K562 (cell line): ENCODE measurements around the gene SERPINA5. TPM values are rescaled to one million over a fixed set of nuclear protein-coding genes. Genes with fewer than 3 reads are reported as not detected.

ENCODE experiments used
- NEUROD1 ChIP-seq: fragments of 150-350 bp; IDR thresholded peaks from 2 replicates; pipeline ENCODE4 v1.6.1; 2014; ENCODE audit warnings: borderline replicate concordance, low read length, low read depth; ENCODE audit not compliant: partially characterized antibody
- PTRF ChIP-seq: fragments of 450-650 bp; IDR thresholded peaks from 2 replicates; pipeline ENCODE4 v1.6.1; 2016; ENCODE audit warnings: mild to moderate bottlenecking, missing genetic modification characterization, missing compliant biosample characterization
- polyA plus RNA-seq, 8 experiments: library from polyadenylated mRNA; depleted of rRNA in 4 of 8; stranded (reverse) in 5 of 8; unstranded in 3 of 8; fragments of >200 nt; fragmentation: Nextera tagmentation in 2 of 8; fragmentation: Illumina TruSeq in 1 of 8; extraction: Ambion mirVana in 2 of 8; extraction: Trizol in 1 of 8; gene quantifications; 2 replicates each; pipeline versions ENCODE4 v1.2.1 to v1.2.3, GENCODE V29; 2011 to 2014; ENCODE audit warnings: inconsistent platforms in 1 of 8, missing spikeins in 1 of 8
- total RNA-seq, 7 experiments: library from RNA; depleted of rRNA in 6 of 7; stranded (reverse); fragments of >200 nt in 6 of 7; fragmentation: Illumina TruSeq in 2 of 7; extraction: Trizol in 2 of 7; gene quantifications; 2 replicates each; pipeline versions ENCODE4 v1.2.1 to v1.2.3, GENCODE V29; 2011 to 2021; ENCODE audit warnings: low replicate concordance in 1 of 7
- TF ChIP-seq, protein P1 (sequence below): fragments of 450-650 bp; IDR thresholded peaks from 2 replicates; pipeline ENCODE4 v1.6.1; 2016; ENCODE audit warnings: low read depth

SERPINA5 gene
- total and polyA plus RNA-seq, 9 of the 15 experiments (the other 6 are each of a cell fraction or from before 2014, with no cell fraction given), result 0.38 TPM; not detected in 8

GRCh38 chr14:94558842-94559241 is 22.4 kb upstream of the SERPINA5 start (continued):
- TF ChIP-seq, protein P1, sequence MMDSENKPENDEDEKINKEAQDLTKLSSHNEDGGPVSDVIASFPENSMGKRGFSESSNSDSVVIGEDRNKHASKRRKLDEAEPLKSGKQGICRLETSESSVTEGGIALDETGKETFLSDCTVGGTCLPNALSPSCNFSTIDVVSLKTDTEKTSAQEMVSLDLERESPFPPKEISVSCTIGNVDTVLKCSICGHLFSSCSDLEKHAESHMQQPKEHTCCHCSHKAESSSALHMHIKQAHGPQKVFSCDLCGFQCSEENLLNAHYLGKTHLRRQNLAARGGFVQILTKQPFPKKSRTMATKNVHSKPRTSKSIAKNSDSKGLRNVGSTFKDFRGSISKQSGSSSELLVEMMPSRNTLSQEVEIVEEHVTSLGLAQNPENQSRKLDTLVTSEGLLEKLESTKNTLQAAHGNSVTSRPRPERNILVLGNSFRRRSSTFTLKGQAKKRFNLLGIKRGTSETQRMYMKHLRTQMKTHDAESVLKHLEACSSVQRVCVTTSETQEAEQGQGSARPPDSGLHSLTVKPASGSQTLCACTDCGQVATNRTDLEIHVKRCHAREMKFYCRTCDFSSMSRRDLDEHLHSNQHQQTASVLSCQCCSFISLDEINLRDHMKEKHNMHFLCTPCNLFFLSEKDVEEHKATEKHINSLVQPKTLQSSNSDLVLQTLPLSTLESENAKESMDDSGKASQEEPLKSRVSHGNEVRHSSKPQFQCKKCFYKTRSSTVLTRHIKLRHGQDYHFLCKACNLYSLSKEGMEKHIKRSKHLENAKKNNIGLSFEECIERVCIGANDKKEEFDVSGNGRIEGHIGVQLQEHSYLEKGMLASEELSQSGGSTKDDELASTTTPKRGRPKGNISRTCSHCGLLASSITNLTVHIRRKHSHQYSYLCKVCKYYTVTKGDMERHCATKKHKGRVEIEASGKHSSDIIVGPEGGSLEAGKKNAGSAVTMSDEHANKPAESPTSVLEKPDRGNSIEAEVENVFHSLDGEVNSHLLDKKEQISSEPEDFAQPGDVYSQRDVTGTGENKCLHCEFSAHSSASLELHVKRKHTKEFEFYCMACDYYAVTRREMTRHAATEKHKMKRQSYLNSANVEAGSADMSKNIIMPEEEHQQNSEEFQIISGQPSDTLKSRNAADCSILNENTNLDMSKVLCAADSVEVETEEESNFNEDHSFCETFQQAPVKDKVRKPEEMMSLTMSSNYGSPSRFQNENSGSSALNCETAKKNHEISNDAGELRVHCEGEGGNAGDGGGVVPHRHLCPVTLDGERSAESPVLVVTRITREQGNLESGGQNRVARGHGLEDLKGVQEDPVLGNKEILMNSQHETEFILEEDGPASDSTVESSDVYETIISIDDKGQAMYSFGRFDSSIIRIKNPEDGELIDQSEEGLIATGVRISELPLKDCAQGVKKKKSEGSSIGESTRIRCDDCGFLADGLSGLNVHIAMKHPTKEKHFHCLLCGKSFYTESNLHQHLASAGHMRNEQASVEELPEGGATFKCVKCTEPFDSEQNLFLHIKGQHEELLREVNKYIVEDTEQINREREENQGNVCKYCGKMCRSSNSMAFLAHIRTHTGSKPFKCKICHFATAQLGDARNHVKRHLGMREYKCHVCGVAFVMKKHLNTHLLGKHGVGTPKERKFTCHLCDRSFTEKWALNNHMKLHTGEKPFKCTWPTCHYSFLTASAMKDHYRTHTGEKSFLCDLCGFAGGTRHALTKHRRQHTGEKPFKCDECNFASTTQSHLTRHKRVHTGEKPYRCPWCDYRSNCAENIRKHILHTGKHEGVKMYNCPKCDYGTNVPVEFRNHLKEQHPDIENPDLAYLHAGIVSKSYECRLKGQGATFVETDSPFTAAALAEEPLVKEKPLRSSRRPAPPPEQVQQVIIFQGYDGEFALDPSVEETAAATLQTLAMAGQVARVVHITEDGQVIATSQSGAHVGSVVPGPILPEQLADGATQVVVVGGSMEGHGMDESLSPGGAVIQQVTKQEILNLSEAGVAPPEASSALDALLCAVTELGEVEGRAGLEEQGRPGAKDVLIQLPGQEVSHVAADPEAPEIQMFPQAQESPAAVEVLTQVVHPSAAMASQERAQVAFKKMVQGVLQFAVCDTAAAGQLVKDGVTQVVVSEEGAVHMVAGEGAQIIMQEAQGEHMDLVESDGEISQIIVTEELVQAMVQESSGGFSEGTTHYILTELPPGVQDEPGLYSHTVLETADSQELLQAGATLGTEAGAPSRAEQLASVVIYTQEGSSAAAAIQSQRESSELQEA, result no peak
- TF ChIP-seq PTRF (tag) (no peak), NEUROD1 (no peak)
